ENCODE results near the gene TECTB. TPM values are rescaled to one million over a fixed set of nuclear protein-coding genes. Genes with fewer than 3 reads are reported as not detected.

Gene TECTB
- total RNA-seq, 2 experiments from 2014 or later: not detected

DNA sequence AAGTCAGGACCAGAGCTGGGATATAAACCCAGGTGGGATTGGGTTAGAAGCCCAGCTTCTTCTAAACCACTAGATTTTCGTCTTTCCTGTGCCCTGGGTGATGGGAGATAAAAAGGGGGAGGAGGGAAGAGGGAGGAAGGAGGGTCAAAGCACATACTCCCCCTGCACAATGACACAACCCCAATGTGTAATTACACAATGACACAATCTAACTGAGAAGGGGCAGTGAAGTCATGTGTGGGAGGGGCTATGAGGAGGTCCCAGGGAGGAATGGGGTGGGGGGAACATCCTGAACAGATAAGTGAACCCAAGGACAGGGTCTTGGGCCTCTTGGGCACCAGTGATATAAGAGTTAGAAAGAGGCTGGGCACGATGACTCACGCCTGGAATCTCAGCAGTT is 44.5 kb downstream of the TECTB start:
- no peaks in the 10 kb centered on the region for H3K9me3 Mint-ChIP-seq
- peaks cover 4% of the 10 kb centered on the region for H3K4me1 Mint-ChIP-seq (ENCODE audit: low read depth)
- H3K27me3 Mint-ChIP-seq (ENCODE audit: low read depth): peaks cover 4% of the 10 kb centered on the region
- intact Hi-C loops (cut with micrococcal nuclease): no loop called here
- no peak for DNase-seq
- H3K4me3 Mint-ChIP-seq: no peak overlapping the region
- no peak overlapping the region for H3K27ac Mint-ChIP-seq
- H3K36me3 Mint-ChIP-seq (ENCODE audit: low read depth): no peaks in the 10 kb centered on the region
- CTCF ChIA-PET: interaction anchor here (1.2 to 3.5 kb wide), 3 partner anchors 12 to 145 kb away, joined by 5 to 15 read pairs (median 6); no protein-coding TSS in a partner anchor

DNA sequence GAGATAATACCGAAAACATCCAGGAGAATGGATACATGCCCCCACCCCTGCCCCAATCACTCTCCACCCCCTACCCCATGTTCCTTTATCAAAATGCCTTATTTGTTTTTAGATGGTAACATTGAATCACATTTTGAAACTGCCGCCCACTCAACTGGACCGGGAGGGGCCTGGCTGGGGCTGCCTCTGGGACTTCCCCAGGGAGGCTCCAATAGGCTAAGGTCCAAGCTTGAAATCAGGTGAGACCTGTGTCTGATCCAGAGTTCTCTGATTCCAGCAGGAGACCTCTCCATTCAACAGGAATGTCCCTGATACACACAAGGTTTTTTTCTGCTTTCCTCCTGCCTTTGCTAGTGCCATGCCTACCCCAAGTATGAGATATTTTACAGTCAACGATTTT is 47.0 kb downstream of the TECTB start:
- CTCF ChIA-PET: interaction anchor here (0.8 to 1.5 kb wide), 4 partner anchors 14 to 147 kb away, joined by 3 to 6 read pairs (median 4); partner anchors contain the start of gene GPAM
- Mint-ChIP-seq H3K27me3 (ENCODE audit: low read depth) (peaks cover 4% of the 10 kb centered on the region), H3K9me3 (no peaks in the 10 kb centered on the region), H3K4me3 (no peak overlapping the region), H3K36me3 (ENCODE audit: low read depth) (no peaks in the 10 kb centered on the region), H3K4me1 (ENCODE audit: low read depth) (peaks cover 4% of the 10 kb centered on the region), H3K27ac (no peak overlapping the region)
- peak; percentile 15 for DNase-seq
- intact Hi-C loops (cut with micrococcal nuclease): no loop called here

DNA sequence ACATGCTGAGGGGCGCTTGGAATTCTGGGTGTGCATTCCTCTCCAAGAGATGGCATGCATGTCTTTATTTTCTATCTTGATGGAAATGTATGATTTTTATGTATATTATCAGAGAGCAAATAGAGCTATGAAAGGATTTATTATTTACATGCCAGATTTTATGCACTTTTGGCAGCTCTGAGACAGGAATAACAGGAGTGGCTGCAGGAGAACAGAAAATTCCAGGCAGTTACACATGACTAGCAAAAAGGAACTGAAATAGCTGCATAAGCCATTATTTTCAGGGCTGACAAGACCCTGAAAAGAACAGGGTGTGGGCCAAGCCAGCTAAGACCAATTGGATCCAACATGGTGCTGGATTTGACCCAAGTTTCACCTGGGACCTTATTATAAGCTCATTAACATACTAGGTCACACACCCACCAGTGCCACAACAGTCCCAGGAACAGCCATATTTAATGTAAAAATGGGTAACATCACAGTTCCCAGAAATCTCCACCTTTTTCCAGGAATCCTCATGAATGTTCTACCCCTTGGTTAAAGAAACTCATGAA is 47.5 kb downstream of the TECTB start:
- H3K9me3 Mint-ChIP-seq: no peaks in the 10 kb centered on the region

DNA sequence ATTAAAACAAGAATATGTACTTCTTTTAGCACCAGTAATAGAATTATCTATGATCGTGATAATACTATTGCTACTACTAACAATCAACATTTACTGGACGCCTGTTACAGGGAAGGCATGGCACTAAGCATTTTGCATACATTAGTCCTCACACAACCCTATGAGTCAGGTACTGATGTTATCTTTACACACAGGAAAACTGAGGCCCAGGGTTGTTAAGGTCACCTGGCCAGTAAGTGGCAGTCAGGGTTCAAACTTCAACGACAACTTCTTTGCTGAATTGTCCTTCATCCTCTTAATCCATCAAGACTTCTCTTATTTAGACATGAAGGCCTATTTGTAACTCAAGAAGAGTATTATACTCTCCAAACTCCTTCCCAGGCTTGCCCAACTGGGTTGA is 48.8 kb downstream of the TECTB start:
- Mint-ChIP-seq H3K27me3 (ENCODE audit: low read depth) (peaks cover 4% of the 10 kb centered on the region), H3K9me3 (no peaks in the 10 kb centered on the region), H3K4me3 (no peak overlapping the region), H3K27ac (no peak overlapping the region), H3K4me1 (ENCODE audit: low read depth) (peaks cover 7% of the 10 kb centered on the region), H3K36me3 (ENCODE audit: low read depth) (no peaks in the 10 kb centered on the region)
- no peak for DNase-seq
- CTCF ChIA-PET: no interaction called here
- intact Hi-C loops (cut with micrococcal nuclease): no loop called here

More for the DNA sequence above, 47.5 kb downstream of the TECTB start:
- peaks cover 4% of the 10 kb centered on the region for H3K27me3 Mint-ChIP-seq (ENCODE audit: low read depth)
- CTCF ChIA-PET: interaction anchor here (0.8 to 1.5 kb wide), 4 partner anchors 15 to 147 kb away, joined by 3 to 6 read pairs (median 4); partner anchors contain the start of gene GPAM
- DNase-seq: no peak
- peaks cover 4% of the 10 kb centered on the region for H3K4me1 Mint-ChIP-seq (ENCODE audit: low read depth)
- no peak overlapping the region for H3K27ac Mint-ChIP-seq
- no peaks in the 10 kb centered on the region for H3K36me3 Mint-ChIP-seq (ENCODE audit: low read depth)
- no peak overlapping the region for H3K4me3 Mint-ChIP-seq
- intact Hi-C loops (cut with micrococcal nuclease): no loop called here

DNA sequence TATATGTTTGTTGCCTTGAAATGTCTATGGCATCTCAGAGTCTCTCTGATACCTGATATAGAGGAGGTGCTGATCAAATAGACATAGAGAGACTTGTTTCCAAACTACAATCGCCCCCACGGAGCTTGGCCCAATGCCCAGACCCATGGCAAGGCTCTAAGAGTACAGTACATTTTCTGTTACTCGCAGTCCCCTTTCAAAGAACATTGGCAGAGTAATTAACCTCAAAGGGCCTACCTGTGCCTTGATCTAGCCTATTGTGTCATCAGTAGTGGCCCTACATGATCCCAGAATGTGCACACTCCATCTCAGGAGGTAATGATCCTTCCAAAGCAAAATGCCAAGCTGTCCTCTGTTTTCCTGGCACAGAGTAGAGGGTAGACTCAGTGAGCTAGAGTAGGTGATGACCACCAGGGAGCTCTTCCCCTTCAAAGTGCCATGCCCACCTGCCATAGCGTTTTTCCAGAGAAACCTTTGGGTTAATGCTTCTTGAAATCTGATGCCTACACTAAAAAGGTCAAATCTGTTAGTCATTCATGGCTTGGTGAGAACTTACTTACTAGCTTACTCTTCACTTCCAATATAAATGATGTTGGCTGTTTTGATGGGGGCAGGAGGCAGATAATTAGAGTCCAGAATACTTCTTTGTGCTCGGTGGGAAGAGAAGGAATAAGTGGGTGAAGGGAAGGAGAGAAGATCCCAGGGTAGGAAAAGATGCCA is 49.5 kb downstream of the TECTB start:
- H3K9me3 Mint-ChIP-seq: no peaks in the 10 kb centered on the region
- H3K4me1 Mint-ChIP-seq (ENCODE audit: low read depth): peaks cover 7% of the 10 kb centered on the region
- intact Hi-C loops (cut with micrococcal nuclease): no loop called here
- H3K27ac Mint-ChIP-seq: no peak overlapping the region
- no peak overlapping the region for H3K4me3 Mint-ChIP-seq
- CTCF ChIA-PET: interaction anchor here (0.7 to 1.4 kb wide), 3 partner anchors 24 to 57 kb away, joined by 3 to 4 read pairs (median 3); no protein-coding TSS in a partner anchor
- peaks cover 3% of the 10 kb centered on the region for H3K27me3 Mint-ChIP-seq (ENCODE audit: low read depth)
- no peaks in the 10 kb centered on the region for H3K36me3 Mint-ChIP-seq (ENCODE audit: low read depth)
- DNase-seq: no peak

DNA sequence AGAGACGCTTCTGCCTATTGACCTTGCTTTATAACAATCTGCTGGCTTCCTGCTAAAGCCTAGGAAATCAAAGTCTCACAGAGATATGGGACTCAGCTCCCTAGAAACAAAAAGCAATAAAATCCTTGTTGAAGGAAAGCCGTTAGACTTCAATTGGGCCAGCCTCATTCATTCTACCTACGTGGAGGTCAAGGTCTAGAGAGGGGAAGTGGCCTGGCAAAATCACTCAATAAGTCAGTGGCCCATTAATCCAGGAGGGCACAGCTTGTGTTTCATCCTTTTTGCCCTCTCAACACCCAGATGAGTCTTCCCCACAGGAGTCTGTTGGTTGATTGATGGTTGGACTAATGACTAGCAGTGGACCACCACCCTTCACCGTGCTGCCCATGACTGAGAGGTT is 50.3 kb downstream of the TECTB start:
- intact Hi-C loops (cut with micrococcal nuclease): no loop called here
- Mint-ChIP-seq H3K36me3 (ENCODE audit: low read depth) (no peaks in the 10 kb centered on the region), H3K9me3 (no peaks in the 10 kb centered on the region), H3K4me1 (ENCODE audit: low read depth) (peaks cover 7% of the 10 kb centered on the region), H3K27me3 (ENCODE audit: low read depth) (peaks cover 3% of the 10 kb centered on the region), H3K4me3 (no peak overlapping the region), H3K27ac (no peak overlapping the region)
- DNase-seq: no peak
- CTCF ChIA-PET: interaction anchor here (0.7 to 1.4 kb wide), 3 partner anchors 25 to 56 kb away, joined by 3 to 4 read pairs (median 3); no protein-coding TSS in a partner anchor

DNA sequence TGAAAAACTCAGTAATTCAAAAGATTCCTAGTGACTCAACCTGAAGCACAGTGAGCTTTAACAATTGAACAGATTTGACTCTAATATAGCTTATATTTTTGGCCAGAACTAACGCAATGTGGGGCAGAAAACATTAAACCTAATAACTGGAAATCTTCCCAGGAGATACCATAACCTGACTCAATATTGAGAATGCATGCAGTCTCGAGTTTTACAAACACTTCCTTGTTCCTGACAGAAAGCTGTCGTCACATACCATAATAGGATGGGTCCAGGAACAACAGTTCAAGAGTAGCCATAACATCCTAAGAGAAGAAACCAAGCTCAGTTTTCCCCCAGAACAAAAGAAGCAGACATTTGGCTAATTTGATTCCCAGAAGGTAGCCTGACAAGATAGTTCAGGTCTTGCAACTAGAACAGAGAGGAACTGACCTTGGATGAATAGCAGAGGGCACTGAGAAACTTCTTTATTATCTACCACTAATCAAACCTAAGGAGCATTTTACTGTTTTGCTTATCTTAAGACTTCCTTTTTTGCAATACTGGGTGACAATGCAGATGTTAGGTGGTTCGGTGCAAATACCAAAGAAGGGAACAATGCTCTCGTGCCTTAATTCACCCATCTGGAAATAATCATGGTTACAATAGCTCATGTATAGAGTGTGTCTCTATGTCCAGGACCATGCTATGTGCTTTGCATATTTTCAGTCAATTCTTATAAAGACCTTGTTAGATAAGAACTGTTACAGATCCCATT is 52.1 kb downstream of the TECTB start:
- no peak for DNase-seq
- H3K27me3 Mint-ChIP-seq (ENCODE audit: low read depth): no peaks in the 10 kb centered on the region
- no peaks in the 10 kb centered on the region for H3K36me3 Mint-ChIP-seq (ENCODE audit: low read depth)
- no peak overlapping the region for H3K4me3 Mint-ChIP-seq
- intact Hi-C loops (cut with micrococcal nuclease): no loop called here
- H3K27ac Mint-ChIP-seq: no peak overlapping the region
- no peaks in the 10 kb centered on the region for H3K9me3 Mint-ChIP-seq
- peaks cover 5% of the 10 kb centered on the region for H3K4me1 Mint-ChIP-seq (ENCODE audit: low read depth)
- CTCF ChIA-PET: interaction anchor here (0.6 to 1.0 kb wide), 2 partner anchors 20 to 43 kb away, joined by 3 read pairs; no protein-coding TSS in a partner anchor

DNA sequence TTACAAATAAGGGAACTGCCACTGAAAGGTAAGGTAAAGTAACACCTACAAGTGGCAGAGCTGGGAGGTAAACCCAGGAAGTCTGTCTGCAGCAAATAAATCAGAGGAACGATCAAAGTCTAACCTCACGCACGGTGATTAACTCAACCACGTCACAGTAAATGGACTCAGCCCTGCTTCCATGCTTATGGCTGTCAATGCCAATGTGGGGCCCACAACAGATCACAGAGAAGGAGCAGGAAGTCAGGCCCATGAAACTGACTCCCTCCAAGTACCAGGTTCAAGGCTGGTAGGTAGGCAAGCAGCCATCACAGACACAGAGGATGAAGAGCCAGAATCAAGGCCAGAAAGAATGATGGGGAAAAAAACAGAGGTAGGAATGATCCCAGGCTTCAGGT is 52.7 kb downstream of the TECTB start:
- intact Hi-C loops (cut with micrococcal nuclease): no loop called here
- H3K27ac Mint-ChIP-seq: peak overlapping the region; percentile 10
- CTCF ChIA-PET: interaction anchor here (1.2 kb wide), 1 partner anchor 12 kb away, joined by 4 read pairs; no protein-coding TSS in a partner anchor

DNA sequence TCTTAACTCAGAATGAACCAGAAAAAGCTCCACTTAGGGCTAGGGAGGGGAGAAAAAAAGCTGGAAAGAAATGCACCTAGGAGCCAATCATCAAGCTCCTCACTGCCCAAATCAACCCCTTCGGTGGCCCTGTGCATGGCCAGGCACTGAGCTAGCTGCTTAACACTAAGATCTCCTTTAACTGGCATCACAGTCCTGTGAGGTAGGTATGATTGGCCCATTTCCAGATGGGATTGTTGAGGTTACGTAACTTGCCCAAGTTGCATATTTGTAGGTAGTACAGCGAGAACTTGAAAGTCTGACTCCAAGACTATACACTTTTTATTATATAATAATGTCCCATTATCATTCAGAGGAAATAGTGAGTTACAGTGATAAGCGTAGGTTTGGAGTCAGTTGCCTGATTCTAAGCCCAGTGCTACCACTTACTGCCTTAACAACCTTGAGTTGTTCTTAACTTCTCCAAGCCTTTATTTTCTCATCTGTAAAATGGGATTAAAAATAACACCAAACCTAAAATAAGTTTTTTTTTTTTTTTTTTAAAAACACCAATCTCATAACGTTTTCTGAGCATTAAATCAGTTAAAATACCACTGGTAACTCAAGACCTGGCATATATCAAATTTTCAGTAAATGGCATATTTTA is 53.5 kb downstream of the TECTB start:
- peaks cover 3% of the 10 kb centered on the region for H3K4me1 Mint-ChIP-seq (ENCODE audit: low read depth)
- no peaks in the 10 kb centered on the region for H3K9me3 Mint-ChIP-seq
- no peaks in the 10 kb centered on the region for H3K27me3 Mint-ChIP-seq (ENCODE audit: low read depth)
- H3K4me3 Mint-ChIP-seq: no peak overlapping the region
- CTCF ChIA-PET: interaction anchor here (1.2 kb wide), 1 partner anchor 11 kb away, joined by 4 read pairs; no protein-coding TSS in a partner anchor
- H3K27ac Mint-ChIP-seq: no peak overlapping the region
- H3K36me3 Mint-ChIP-seq (ENCODE audit: low read depth): no peaks in the 10 kb centered on the region
- no peak for DNase-seq
- intact Hi-C loops (cut with micrococcal nuclease): no loop called here

More for the DNA sequence above, 52.7 kb downstream of the TECTB start:
- Mint-ChIP-seq H3K4me1 (ENCODE audit: low read depth) (peaks cover 3% of the 10 kb centered on the region), H3K9me3 (no peaks in the 10 kb centered on the region), H3K4me3 (no peak overlapping the region), H3K27me3 (ENCODE audit: low read depth) (no peaks in the 10 kb centered on the region), H3K36me3 (ENCODE audit: low read depth) (no peaks in the 10 kb centered on the region)
- DNase-seq: peak; percentile 7

DNA sequence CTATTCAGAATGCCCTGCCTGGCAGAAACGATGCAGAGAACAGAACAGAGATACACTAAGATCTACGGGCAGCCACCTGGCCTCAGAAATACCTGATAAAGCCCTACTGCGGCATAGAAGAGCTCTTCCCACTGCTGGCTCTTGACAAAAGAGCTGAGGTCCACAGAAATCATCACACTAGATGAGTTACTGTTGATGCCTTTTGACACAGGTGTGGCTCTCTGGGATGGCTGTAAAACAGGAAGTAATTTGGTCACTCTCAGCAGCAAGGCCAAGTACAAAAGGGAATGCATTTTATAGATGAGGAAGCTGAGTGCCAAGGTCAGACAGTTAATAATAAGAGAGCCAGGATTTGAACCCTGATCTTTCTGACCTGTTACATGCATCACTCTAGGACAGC is 55.8 kb downstream of the TECTB start:
- H3K4me1 Mint-ChIP-seq (ENCODE audit: low read depth): peaks cover 3% of the 10 kb centered on the region
- DNase-seq: no peak
- intact Hi-C loops (cut with micrococcal nuclease): no loop called here
- H3K27ac Mint-ChIP-seq: no peak overlapping the region
- no peak overlapping the region for H3K4me3 Mint-ChIP-seq
- H3K36me3 Mint-ChIP-seq (ENCODE audit: low read depth): no peaks in the 10 kb centered on the region
- CTCF ChIA-PET: interaction anchor here (0.6 kb wide), 1 partner anchor 88 kb away, joined by 3 read pairs; no protein-coding TSS in a partner anchor
- H3K27me3 Mint-ChIP-seq (ENCODE audit: low read depth): no peaks in the 10 kb centered on the region
- no peaks in the 10 kb centered on the region for H3K9me3 Mint-ChIP-seq

DNA sequence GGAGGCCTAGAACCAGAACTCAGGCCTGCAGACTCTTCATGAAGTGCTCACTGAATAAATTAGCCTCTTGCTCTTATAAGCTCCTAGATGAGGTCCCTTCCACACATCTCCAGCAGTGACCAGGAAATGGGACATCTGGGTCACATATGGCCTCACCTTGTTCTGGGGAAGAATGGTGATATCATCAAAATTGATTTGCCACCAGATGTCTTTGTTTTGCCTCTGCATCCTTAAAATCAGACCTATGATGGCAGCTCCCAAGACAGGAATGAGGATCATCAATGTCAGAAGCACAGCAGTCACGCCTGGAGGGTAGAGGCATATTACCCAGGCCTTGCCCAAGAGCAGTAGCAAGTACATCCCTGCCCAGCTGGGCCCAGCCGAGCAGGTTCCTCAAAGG is 57.4 kb downstream of the TECTB start:
- no peak for DNase-seq
- H3K27ac Mint-ChIP-seq: no peak overlapping the region
- no peak overlapping the region for H3K4me3 Mint-ChIP-seq
- no peaks in the 10 kb centered on the region for H3K27me3 Mint-ChIP-seq (ENCODE audit: low read depth)
- CTCF ChIA-PET: no interaction called here
- H3K9me3 Mint-ChIP-seq: no peaks in the 10 kb centered on the region
- peaks cover 3% of the 10 kb centered on the region for H3K4me1 Mint-ChIP-seq (ENCODE audit: low read depth)
- no peaks in the 10 kb centered on the region for H3K36me3 Mint-ChIP-seq (ENCODE audit: low read depth)
- intact Hi-C loops (cut with micrococcal nuclease): no loop called here

Measured in activated naive CD4-positive, alpha-beta T cell treated with anti-CD3 and anti-CD28 coated beads for 36 hours (primary cell).